Measurements from ENCODE around the gene MED16.
"Not testable (repeated sequence)": the region's sequence is repeated elsewhere in the genome, so short reads cannot be mapped to it uniquely, and the experiment has no call there.

The MED16 gene

GRCh38 chr19:858284-858683 lies 34.7 kb downstream of the MED16 start:
- Mint-ChIP-seq H3K27me3 (peaks cover 59% of the 10 kb centered on the region), H3K4me1 (peaks cover 24% of the 10 kb centered on the region), H3K27ac (no peak overlapping the region), H3K9me3 (no peaks in the 10 kb centered on the region), H3K4me3 (no peak overlapping the region), H3K36me3 (no peaks in the 10 kb centered on the region)
- DNase-seq, result no peak
- CTCF ChIA-PET, result interaction anchor here (1.1 to 1.5 kb wide), 3 partner anchors 88 to 126 kb away, joined by 3 to 4 read pairs (median 3); partner anchors contain the start of gene WDR18

GRCh38 chr19:855566-856120 lies 37.3 kb downstream of the MED16 start:
- CTCF ChIA-PET, result interaction anchor here (1.1 to 1.6 kb wide), 4 partner anchors 68 to 212 kb away, joined by 3 to 8 read pairs (median 4); no protein-coding TSS in a partner anchor

GRCh38 chr19:855142-855541 lies 37.8 kb downstream of the MED16 start:
- no peak for DNase-seq
- H3K9me3 Mint-ChIP-seq, result no peaks in the 10 kb centered on the region
- H3K27me3 Mint-ChIP-seq, result peaks cover 72% of the 10 kb centered on the region
- peaks cover 16% of the 10 kb centered on the region for H3K4me1 Mint-ChIP-seq
- CTCF ChIA-PET, result interaction anchor here (1.6 kb wide), 1 partner anchor 127 kb away, joined by 4 read pairs; no protein-coding TSS in a partner anchor
- no peak overlapping the region for H3K27ac Mint-ChIP-seq
- H3K36me3 Mint-ChIP-seq, result no peaks in the 10 kb centered on the region
- no peak overlapping the region for H3K4me3 Mint-ChIP-seq

More at GRCh38 chr19:855566-856120, 37.3 kb downstream of the MED16 start:
- no peak for DNase-seq
- peaks cover 16% of the 10 kb centered on the region for H3K4me1 Mint-ChIP-seq
- no peaks in the 10 kb centered on the region for H3K36me3 Mint-ChIP-seq
- no peak overlapping the region for H3K4me3 Mint-ChIP-seq
- peaks cover 72% of the 10 kb centered on the region for H3K27me3 Mint-ChIP-seq
- no peak overlapping the region for H3K27ac Mint-ChIP-seq
- H3K9me3 Mint-ChIP-seq, result no peaks in the 10 kb centered on the region

GRCh38 chr19:854549-854948 lies 38.4 kb downstream of the MED16 start:
- CTCF ChIA-PET, result interaction anchor here (1.6 kb wide), 1 partner anchor 127 kb away, joined by 4 read pairs; no protein-coding TSS in a partner anchor
- peaks cover 11% of the 10 kb centered on the region for H3K4me1 Mint-ChIP-seq
- no peaks in the 10 kb centered on the region for H3K36me3 Mint-ChIP-seq
- peaks cover 72% of the 10 kb centered on the region for H3K27me3 Mint-ChIP-seq
- H3K9me3 Mint-ChIP-seq, result no peaks in the 10 kb centered on the region
- DNase-seq, result no peak
- no peak overlapping the region for H3K27ac Mint-ChIP-seq
- H3K4me3 Mint-ChIP-seq, result no peak overlapping the region

DNA sequence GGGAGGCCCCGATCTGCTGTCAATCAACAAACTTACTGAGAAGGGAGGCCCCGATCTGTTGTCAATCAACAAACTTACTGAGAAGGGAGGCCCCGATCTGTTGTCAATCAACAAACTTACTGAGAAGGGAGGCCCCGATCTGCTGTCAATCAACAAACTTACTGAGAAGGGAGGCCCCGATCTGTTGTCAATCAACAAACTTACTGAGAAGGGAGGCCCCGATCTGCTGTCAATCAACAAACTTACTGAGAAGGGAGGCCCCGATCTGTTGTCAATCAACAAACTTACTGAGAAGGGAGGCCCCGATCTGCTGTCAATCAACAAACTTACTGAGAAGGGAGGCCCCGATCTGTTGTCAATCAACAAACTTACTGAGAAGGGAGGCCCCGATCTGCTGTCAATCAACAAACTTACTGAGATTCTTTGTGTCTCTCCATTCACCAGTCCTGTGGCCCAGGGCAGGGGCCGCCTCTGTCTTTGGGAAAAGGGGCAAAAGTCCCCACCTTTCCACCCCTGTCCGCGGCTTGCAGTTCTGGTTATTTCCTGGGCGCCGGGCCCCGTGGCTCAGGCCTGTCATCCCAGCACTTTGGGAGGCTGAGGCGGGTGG lies 39.3 kb downstream of the MED16 start:
- H3K27ac Mint-ChIP-seq, H3K4me3 Mint-ChIP-seq, H3K36me3 Mint-ChIP-seq, H3K9me3 Mint-ChIP-seq, CTCF ChIA-PET, DNase-seq: not testable (repeated sequence)
- Mint-ChIP-seq H3K27me3 (peaks cover 72% of the 10 kb centered on the region), H3K4me1 (peaks cover 11% of the 10 kb centered on the region)

GRCh38 chr19:853014-853585 lies 39.9 kb downstream of the MED16 start:
- Mint-ChIP-seq H3K27ac (no peak overlapping the region), H3K4me3 (no peak overlapping the region), H3K36me3 (no peaks in the 10 kb centered on the region), H3K27me3 (peaks cover 72% of the 10 kb centered on the region), H3K4me1 (peaks cover 7% of the 10 kb centered on the region), H3K9me3 (no peaks in the 10 kb centered on the region)
- DNase-seq, result no peak
- CTCF ChIA-PET, result no interaction called here

DNA sequence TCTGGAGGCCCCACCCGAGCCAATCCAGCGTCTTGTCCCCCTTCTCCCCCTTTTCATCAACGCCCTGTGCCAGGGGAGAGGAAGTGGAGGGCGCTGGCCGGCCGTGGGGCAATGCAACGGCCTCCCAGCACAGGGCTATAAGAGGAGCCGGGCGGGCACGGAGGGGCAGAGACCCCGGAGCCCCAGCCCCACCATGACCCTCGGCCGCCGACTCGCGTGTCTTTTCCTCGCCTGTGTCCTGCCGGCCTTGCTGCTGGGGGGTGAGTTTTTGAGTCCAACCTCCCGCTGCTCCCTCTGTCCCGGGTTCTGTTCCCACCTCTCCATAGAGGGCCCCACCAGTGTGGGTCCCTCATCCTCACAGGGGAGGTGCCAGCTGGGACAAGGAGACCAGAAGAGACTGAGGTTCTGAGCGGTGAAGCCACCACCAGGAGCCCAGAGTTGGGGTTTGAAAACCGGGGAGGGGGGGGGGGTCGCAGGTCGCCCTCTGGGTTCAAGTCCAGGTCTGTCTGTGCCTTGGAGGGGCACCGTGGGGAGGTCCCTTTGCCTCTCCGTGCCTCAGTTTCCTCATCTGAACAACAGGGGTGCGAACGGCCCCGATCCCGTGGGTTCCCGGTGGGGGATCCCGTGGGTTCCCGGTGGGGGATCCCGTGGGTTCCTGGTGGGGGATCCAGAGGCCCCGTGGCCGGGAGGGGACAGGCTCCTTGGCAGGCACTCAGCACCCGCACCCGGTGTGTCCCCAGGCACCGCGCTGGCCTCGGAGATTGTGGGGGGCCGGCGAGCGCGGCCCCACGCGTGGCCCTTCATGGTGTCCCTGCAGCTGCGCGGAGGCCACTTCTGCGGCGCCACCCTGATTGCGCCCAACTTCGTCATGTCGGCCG lies 40.6 kb downstream of the MED16 start, which contains the start of gene ELANE:
Gene ELANE, plus strand, starts transcription at position 168 of the 878 bp plus-strand sequence. Its CDS starts 26 bp downstream, at position 194.
- no peak for DNase-seq
- Mint-ChIP-seq H3K9me3 (no peaks in the 10 kb centered on the region), H3K36me3 (no peaks in the 10 kb centered on the region), H3K4me1 (peaks cover 3% of the 10 kb centered on the region), H3K27me3 (peaks cover 72% of the 10 kb centered on the region), H3K27ac (no peak within 1 kb of the TSS), H3K4me3 (no peak within 1 kb of the TSS)
- CTCF ChIA-PET, result no interaction called here

- Mint-ChIP-seq H3K27me3 (peaks cover 84% of the 10 kb centered on the region), H3K4me3 (no peak overlapping the region), H3K9me3 (no peaks in the 10 kb centered on the region), H3K4me1 (no peaks in the 10 kb centered on the region), H3K27ac (no peak overlapping the region), H3K36me3 (no peaks in the 10 kb centered on the region)
- CTCF ChIA-PET, result interaction anchor here (0.6 kb wide), 1 partner anchor 340 kb away, joined by 3 read pairs; no protein-coding TSS in a partner anchor
- DNase-seq, result no peak
These were observed 42.0 kb downstream of the MED16 start for GRCh38 chr19:850979-851335.

- Mint-ChIP-seq H3K27me3 (peaks cover 88% of the 10 kb centered on the region), H3K4me3 (no peak overlapping the region), H3K36me3 (no peaks in the 10 kb centered on the region), H3K27ac (no peak overlapping the region), H3K4me1 (no peaks in the 10 kb centered on the region), H3K9me3 (no peaks in the 10 kb centered on the region)
- CTCF ChIA-PET, result interaction anchor here (0.6 to 0.7 kb wide), 2 partner anchors 91 to 340 kb away, joined by 3 read pairs; no protein-coding TSS in a partner anchor
- no peak for DNase-seq
These were observed 42.6 kb downstream of the MED16 start for GRCh38 chr19:850221-850978.

DNA sequence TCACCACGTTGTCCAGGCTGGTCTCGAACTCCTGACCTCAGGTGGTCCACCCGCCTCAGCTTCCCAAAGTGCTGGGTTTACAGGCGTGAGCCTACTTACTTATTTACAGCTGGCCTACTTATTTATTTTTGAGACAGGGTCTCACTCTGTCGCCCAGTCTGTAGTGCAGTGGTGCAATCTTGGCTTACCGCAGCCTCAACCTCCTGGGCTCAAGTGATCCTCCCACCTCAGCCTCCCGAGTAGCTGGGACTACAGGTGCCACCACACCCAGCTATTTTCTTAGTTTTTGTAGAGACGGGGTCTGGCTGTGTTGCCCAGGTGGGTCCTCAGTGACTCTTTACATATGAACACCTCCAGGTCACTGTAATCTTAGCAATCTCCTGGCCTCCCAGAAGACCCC lies 43.8 kb downstream of the MED16 start:
- CTCF ChIA-PET, result interaction anchor here (1.3 kb wide), 1 partner anchor 152 kb away, joined by 3 read pairs; no protein-coding TSS in a partner anchor
- H3K27ac Mint-ChIP-seq, H3K4me1 Mint-ChIP-seq, H3K4me3 Mint-ChIP-seq, DNase-seq, H3K9me3 Mint-ChIP-seq, H3K36me3 Mint-ChIP-seq: not testable (repeated sequence)
- peaks cover 97% of the 10 kb centered on the region for H3K27me3 Mint-ChIP-seq

DNA sequence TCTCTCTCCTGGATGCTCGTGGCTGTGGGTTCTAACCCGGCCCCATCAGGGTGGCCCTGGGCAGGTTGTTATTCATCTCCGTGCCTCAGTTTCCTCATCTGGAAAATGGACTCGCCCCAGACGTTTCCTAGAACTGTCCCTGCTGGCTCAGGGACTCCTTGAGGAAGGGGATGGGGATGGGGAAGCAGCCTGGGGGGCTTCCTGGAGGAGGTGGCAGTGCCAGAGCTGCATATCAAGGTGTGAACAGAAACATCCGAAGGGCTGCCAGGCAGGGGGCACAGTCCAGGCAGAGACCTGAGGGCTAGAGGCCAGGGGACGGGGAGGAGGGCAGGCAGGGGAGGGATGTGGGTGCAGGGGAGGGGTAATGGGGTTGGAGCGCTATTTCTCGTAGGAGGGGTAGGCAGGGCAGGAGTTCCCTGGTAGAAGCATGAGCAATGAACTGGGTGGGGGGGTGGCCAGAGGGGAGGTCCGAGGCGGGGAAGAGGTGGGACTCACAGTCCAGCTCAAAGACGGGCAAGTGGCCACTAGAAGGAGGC lies 44.5 kb downstream of the MED16 start:
- Mint-ChIP-seq H3K9me3 (no peaks in the 10 kb centered on the region), H3K4me3 (no peak overlapping the region), H3K27ac (no peak overlapping the region), H3K36me3 (no peaks in the 10 kb centered on the region), H3K4me1 (peaks cover 3% of the 10 kb centered on the region), H3K27me3 (peaks cover 100% of the 10 kb centered on the region)
- CTCF ChIA-PET, result interaction anchor here (1.3 kb wide), 1 partner anchor 152 kb away, joined by 3 read pairs; no protein-coding TSS in a partner anchor
- no peak for DNase-seq

DNA sequence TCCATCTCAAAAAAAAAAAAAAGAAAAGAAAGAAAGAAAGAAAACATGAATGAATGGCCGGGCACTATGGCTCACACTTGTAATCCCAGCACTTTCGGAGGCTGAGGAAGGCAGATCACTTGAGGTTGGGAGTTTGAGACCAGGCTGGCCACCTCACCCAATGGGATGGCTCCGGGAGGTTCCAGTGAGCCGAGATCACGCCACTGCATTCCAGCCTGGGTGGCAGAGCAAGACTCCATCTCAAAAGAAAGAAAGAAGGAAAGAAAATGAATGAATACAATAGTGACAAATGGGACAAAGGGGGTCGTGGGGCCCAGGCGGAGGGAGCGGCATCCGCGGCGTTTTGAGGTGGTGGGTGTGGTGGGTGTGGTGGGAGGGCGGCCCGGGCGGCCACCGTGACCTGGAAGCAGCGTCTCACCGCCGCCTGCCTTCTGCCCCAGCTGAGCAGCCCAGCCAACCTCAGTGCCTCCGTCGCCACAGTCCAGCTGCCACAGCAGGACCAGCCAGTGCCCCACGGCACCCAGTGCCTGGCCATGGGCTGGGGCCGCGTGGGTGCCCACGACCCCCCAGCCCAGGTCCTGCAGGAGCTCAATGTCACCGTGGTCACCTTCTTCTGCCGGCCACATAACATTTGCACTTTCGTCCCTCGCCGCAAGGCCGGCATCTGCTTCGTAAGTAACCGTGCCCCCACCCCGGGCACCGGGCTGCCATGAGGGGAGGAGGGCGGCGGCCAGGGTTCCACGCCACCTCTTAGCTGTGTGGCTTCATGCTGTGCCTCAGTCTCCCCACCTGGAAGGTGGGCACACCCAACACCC lies 47.1 kb downstream of the MED16 start:
- CTCF ChIA-PET, result no interaction called here
- H3K9me3 Mint-ChIP-seq, result no peaks in the 10 kb centered on the region
- peaks cover 100% of the 10 kb centered on the region for H3K27me3 Mint-ChIP-seq
- no peaks in the 10 kb centered on the region for H3K36me3 Mint-ChIP-seq
- no peak overlapping the region for H3K27ac Mint-ChIP-seq
- DNase-seq, result no peak
- no peak overlapping the region for H3K4me3 Mint-ChIP-seq
- H3K4me1 Mint-ChIP-seq, result peaks cover 3% of the 10 kb centered on the region

DNA sequence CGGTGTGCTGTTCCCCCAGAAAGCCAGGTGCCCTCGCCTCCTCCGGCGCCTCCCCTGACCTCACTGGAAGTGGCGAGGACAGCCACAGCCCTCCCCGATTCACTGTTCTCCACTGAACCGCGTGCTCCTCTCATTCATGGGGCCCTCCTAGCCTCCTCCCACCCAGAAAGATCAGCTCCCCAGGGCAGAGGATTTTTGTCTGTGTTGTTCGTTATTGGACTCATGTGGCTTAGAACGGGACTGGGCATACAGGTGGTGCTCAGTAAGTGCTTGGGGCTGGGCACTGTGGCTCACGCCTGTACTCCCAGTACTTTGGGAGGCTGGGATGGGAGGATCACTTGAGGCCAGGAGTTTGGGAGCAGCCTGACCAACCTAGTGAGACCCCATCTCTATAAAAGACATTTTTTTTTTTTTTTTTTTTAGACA lies 48.4 kb downstream of the MED16 start:
- Mint-ChIP-seq H3K4me3 (no peak overlapping the region), H3K4me1 (peaks cover 3% of the 10 kb centered on the region), H3K27me3 (peaks cover 92% of the 10 kb centered on the region), H3K9me3 (no peaks in the 10 kb centered on the region), H3K36me3 (no peaks in the 10 kb centered on the region), H3K27ac (no peak overlapping the region)
- DNase-seq, result no peak
- CTCF ChIA-PET, result no interaction called here
